B cell (primary cell): ENCODE results near the gene DPP9. TPM values are rescaled to one million over a fixed set of nuclear protein-coding genes. Genes with fewer than 3 reads are reported as not detected.

ENCODE experiments used
- ATAC-seq: fragments of 200-7000 bp; cut with Tn5 transposase; one replicate; pipeline ENCODE4 v1.10.0; 2021; ENCODE audit warnings: low read depth, mild to moderate bottlenecking, moderate number of reproducible peaks, moderate library complexity
- CTCF ChIA-PET: fragments of 350-600 bp; sonication (Branson Sonifier 250); formaldehyde crosslinking; loops from one replicate; lab custom pipeline; 2021; ENCODE audit warnings: antibody characterized with exemption, inconsistent platforms; lab: Charles Lee
- POLR2A ChIA-PET: fragments of 350-600 bp; sonication (Branson Sonifier 250); formaldehyde crosslinking; loops from one replicate; lab custom pipeline; 2021; ENCODE audit warnings: antibody characterized with exemption; lab: Charles Lee
- DNase-seq: peaks from one replicate; pipeline ENCODE4 v3.0.0; 2013
- H2AFZ ChIP-seq: 2 replicates; pipeline ENCODE4 v1.6.1; 2012; ENCODE audit warnings: mild to moderate bottlenecking, low read depth, low read length; ENCODE audit not compliant: insufficient read depth, poor library complexity, severe bottlenecking
- H3K27ac ChIP-seq, 2 donors: 1 replicate in 1 of 2; 2 replicates in 1 of 2; pipeline ENCODE4 v1.5.1; 2012 to 2013; ENCODE audit warnings: low read length in 2 of 2, mild to moderate bottlenecking in 2 of 2, moderate library complexity in 1 of 2
- H3K27me3 ChIP-seq, 4 experiments: fragments of 200-600 bp in 1 of 4; sonication (generic) in 1 of 4; replicated peaks in 1 of 4; 1 replicate in 2 of 4; 2 replicates in 2 of 4; pipeline versions ENCODE4 v1.6.1 to v1.7.0; 2013 to 2016; ENCODE audit warnings: low read length in 3 of 4, mild to moderate bottlenecking in 2 of 4, mixed read lengths in 1 of 4, moderate library complexity in 1 of 4; ENCODE audit not compliant: insufficient read depth in 4 of 4, control insufficient read depth in 3 of 4; ENCODE audit errors: control extremely low read depth in 1 of 4
- H3K36me3 ChIP-seq, 2 experiments: replicated peaks in 1 of 2; 1 replicate in 1 of 2; 2 replicates in 1 of 2; pipeline versions ENCODE4 v1.6.1 to v1.7.1; 2013; ENCODE audit warnings: low read length in 1 of 2; ENCODE audit not compliant: insufficient read depth in 2 of 2, control insufficient read depth in 1 of 2; ENCODE audit errors: control extremely low read depth in 1 of 2, extremely low read depth in 1 of 2
- H3K4me1 ChIP-seq, 2 donors: fragments of 200-600 bp in 1 of 2; sonication (generic) in 1 of 2; 1 replicate in 1 of 2; 2 replicates in 1 of 2; pipeline versions ENCODE4 v1.5.1 to v1.6.1; 2013 to 2017; ENCODE audit warnings: low read length in 2 of 2; ENCODE audit not compliant: control insufficient read depth in 2 of 2, insufficient read depth in 2 of 2
- H3K4me2 ChIP-seq: replicated peaks from 2 replicates; pipeline ENCODE3; 2012; ENCODE audit warnings: mild to moderate bottlenecking, low read depth, low read length; ENCODE audit not compliant: poor library complexity, severe bottlenecking
- H3K4me3 ChIP-seq, 5 experiments: fragments of 200-600 bp in 1 of 5; sonication (generic) in 1 of 5; 1 replicate in 3 of 5; 2 replicates in 2 of 5; pipeline versions ENCODE4 v1.5.1 to v1.7.0; 2011 to 2016; ENCODE audit warnings: low read length in 4 of 5, mild to moderate bottlenecking in 4 of 5, low read depth in 2 of 5, control low read depth in 1 of 5, moderate library complexity in 1 of 5; ENCODE audit not compliant: insufficient read depth in 1 of 5; ENCODE audit errors: control extremely low read depth in 1 of 5, extremely low read depth in 1 of 5
- H3K79me2 ChIP-seq: fragments of 200-600 bp; sonication (generic); one replicate; pipeline ENCODE4 v1.6.0; 2016; ENCODE audit warnings: low read length; ENCODE audit not compliant: control insufficient read depth, insufficient read depth
- H3K9ac ChIP-seq: fragments of 200-600 bp; sonication (generic); 2 replicates; pipeline ENCODE4 v1.6.1; 2017; ENCODE audit warnings: mild to moderate bottlenecking, low read length, moderate library complexity
- H3K9me3 ChIP-seq, 3 donors: one replicate each; pipeline versions ENCODE4 v1.6.1 to v1.7.1; 2013; ENCODE audit warnings: low read length in 2 of 3; ENCODE audit not compliant: control insufficient read depth in 2 of 3, insufficient read depth in 1 of 3; ENCODE audit errors: control extremely low read depth in 1 of 3
- H4K20me1 ChIP-seq: 2 replicates; pipeline ENCODE4 v1.6.0; 2012; ENCODE audit warnings: mild to moderate bottlenecking, low read length; ENCODE audit not compliant: insufficient read depth, control insufficient read depth, poor library complexity, severe bottlenecking
- H3K27ac Mint-ChIP-seq: one replicate; pipeline ENCODE4 v1.8.0; 2021; ENCODE audit warnings: mixed read lengths
- H3K27me3 Mint-ChIP-seq: one replicate; pipeline ENCODE4 v1.8.0; 2021; ENCODE audit warnings: mixed read lengths
- H3K4me1 Mint-ChIP-seq: one replicate; pipeline ENCODE4 v1.8.0; 2021; ENCODE audit warnings: mixed read lengths
- H3K4me3 Mint-ChIP-seq: one replicate; pipeline ENCODE4 v1.8.0; 2021; ENCODE audit warnings: mixed read lengths
- H3K9me3 Mint-ChIP-seq: one replicate; pipeline ENCODE4 v1.8.0; 2022; ENCODE audit warnings: mixed read lengths; ENCODE audit not compliant: insufficient read depth
- CTCF ChIP-seq: fragments of 200-600 bp; IDR thresholded peaks from one replicate; pipeline ENCODE4 v1.8.0; 2022; ENCODE audit warnings: antibody characterized with exemption, mild to moderate bottlenecking
- EZH2 ChIP-seq: IDR thresholded peaks from 2 replicates; pipeline ENCODE4 v1.6.1; 2012; ENCODE audit warnings: borderline replicate concordance, low read depth, mild to moderate bottlenecking, moderate library complexity, low read length; ENCODE audit not compliant: insufficient read depth, poor library complexity, severe bottlenecking
- WGBS: methylation state at CpG from one replicate; pipeline ENCODE4 v1.1.5; 2013; ENCODE audit warnings: missing lambda C conversion rate; ENCODE audit not compliant: insufficient coverage; 5-methylcytosine and 5-hydroxymethylcytosine counted together
- intact Hi-C: fragments of 100-400 bp; cut with micrococcal nuclease; formaldehyde crosslinking; loops from one replicate; pipeline ENCODE4 v1.10.0; 2022
- polyA plus RNA-seq: library from polyadenylated mRNA; depleted of rRNA; stranded (reverse); fragments of >200 nt; gene quantifications from 2 replicates; pipeline ENCODE4 v1.2.3, GENCODE V29; 2012
- total RNA-seq, 2 donors: library from RNA; stranded (reverse); fragments of 120-200 nt in 1 of 2; gene quantifications; 1 replicate in 1 of 2; 2 replicates in 1 of 2; pipeline versions ENCODE4 v1.2.3 to v1.2.4, GENCODE V29; 2013 to 2022

The DPP9 gene
- total and polyA plus RNA-seq, 2 donors (not counting 1 experiment from before 2014, with no cell fraction given): 47.3 to 109 TPM

- intact Hi-C loops: no loop called here
- no peaks in the 10 kb centered on the region for H3K79me2 ChIP-seq
These were observed 15.1 kb upstream of the DPP9 start for GRCh38 chr19:4738734-4739133.

More at GRCh38 chr19:4738734-4739133, 15.1 kb upstream of the DPP9 start:
- no peaks in the 10 kb centered on the region for H3K9me3 Mint-ChIP-seq
- POLR2A ChIA-PET: interaction anchor here (0.7 kb wide), 1 partner anchor 1251 kb away, joined by 3 read pairs; no protein-coding TSS in a partner anchor
- H3K4me1 Mint-ChIP-seq: no peaks in the 10 kb centered on the region
- H3K27me3 ChIP-seq: peaks cover 0 to 19% (median 6%) of the 10 kb centered on the region in 4 experiments
- TF ChIP-seq EZH2 (no peak), CTCF (no peak)
- H2AFZ ChIP-seq: no peak overlapping the region
- H4K20me1 ChIP-seq: no peaks in the 10 kb centered on the region
- H3K4me3 ChIP-seq: no peak overlapping the region
- no peak for DNase-seq
- CTCF ChIA-PET: interaction anchor here (2.7 kb wide), 1 partner anchor 52 kb away, joined by 13 read pairs; the partner anchor contains the start of gene FEM1A
- H3K4me3 Mint-ChIP-seq: no peak overlapping the region
- no peak overlapping the region for H3K9ac ChIP-seq
- no peak for ATAC-seq
- WGBS: 54% methylated on average over 4 of the region's 4 CpGs
- no peak overlapping the region for H3K27ac ChIP-seq
- no peak overlapping the region for H3K4me2 ChIP-seq
- no peaks in the 10 kb centered on the region for H3K36me3 ChIP-seq
- no peaks in the 10 kb centered on the region for H3K9me3 ChIP-seq
- no peak overlapping the region for H3K27ac Mint-ChIP-seq
- H3K4me1 ChIP-seq: no peaks in the 10 kb centered on the region
- H3K27me3 Mint-ChIP-seq: peaks cover 16% of the 10 kb centered on the region
